ENCODE data around the gene CAMTA1. TPM values are rescaled to one million over a fixed set of nuclear protein-coding genes. Genes with fewer than 3 reads are reported as not detected.
A peak's percentile ranks its signal among the peaks of the same experiment; 100 is the strongest.

Gene CAMTA1
- polyA plus RNA-seq, 1 of the 3 experiments (the other 2 are of a cell fraction): 63.1 TPM

DNA sequence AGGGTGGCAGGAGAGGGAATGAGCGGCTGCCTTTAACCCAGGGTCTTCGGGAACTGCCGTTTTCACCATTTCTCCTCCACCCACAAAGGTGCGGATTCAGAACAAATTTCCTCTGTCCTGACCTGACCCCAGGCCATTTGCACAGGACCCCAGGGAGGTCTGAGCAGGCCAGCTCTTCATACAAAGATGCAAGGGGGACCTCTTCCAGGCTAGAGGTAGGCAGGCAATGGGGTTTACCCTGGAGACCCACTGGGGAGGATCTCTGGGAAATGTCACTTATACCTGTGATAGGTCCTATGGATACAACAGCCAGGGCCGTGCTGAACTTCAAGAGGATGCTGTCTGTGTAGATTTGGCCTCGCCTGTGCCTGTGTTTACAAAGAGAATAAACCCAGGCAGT is 896.1 kb downstream of the CAMTA1 start:
- POLR2A ChIA-PET: interaction anchor here (0.7 to 8.3 kb wide), 4 partner anchors 12 to 74 kb away, joined by 3 to 105 read pairs (median 18); no protein-coding TSS in a partner anchor
- Histone ChIP-seq H3K9me2 (no peaks in the 10 kb centered on the region), H3K4me3 (ENCODE audit: low read depth in 2 of 2, low read length in 1 of 2) (no peak overlapping the region), H3K36me3 (replicated peaks in 1 of 2; ENCODE audit: control insufficient read depth in 1 of 2, insufficient read depth in 2 of 2, low read length in 1 of 2) (no peaks in the 10 kb centered on the region), H3K9me3 (no peaks in the 10 kb centered on the region), H3F3A (replicated peaks; ENCODE audit: insufficient read depth) (no peaks in the 10 kb centered on the region), H3K4me1 (ENCODE audit: control insufficient read depth in 1 of 2, insufficient read depth in 2 of 2, low read depth in 1 of 2, low read length in 1 of 2) (peaks cover 0 to 47% of the 10 kb centered on the region in 2 experiments; a peak in 1 of 4 replicates), H3K27me3 (ENCODE audit: insufficient read depth) (no peaks in the 10 kb centered on the region), H3K4me2 (no peak overlapping the region), H2AFZ (ENCODE audit: low read depth) (peak overlapping the region; percentile 81; the same call in 1 of the 2 replicates), H3K79me2 (ENCODE audit: insufficient read depth) (no peaks in the 10 kb centered on the region), H3K27ac (ENCODE audit: low read depth in 2 of 2, low read length in 1 of 2) (peak overlapping the region in 1 of 2 experiments; percentile 87; a peak in 2 of 4 replicates), H3K9ac (no peak overlapping the region), H4K20me1 (ENCODE audit: insufficient read depth) (no peaks in the 10 kb centered on the region)
- WGBS (ENCODE audit: low lambda C conversion rate): 80% methylated on average over 6 of the region's 6 CpGs
- CTCF ChIA-PET: interaction anchor here (0.7 to 22.6 kb wide), 5 partner anchors 13 to 64 kb away, joined by 4 to 739 read pairs (median 6); no protein-coding TSS in a partner anchor
- DNase-seq: no peak
- TF ChIP-seq SIN3A (IDR thresholded peaks at IDR 0.05; ENCODE audit: borderline replicate concordance, low read depth, low read length) (no peak), YY1 (IDR thresholded peaks at IDR 0.05; ENCODE audit: low read depth) (no peak), MEF2A (IDR thresholded peaks at IDR 0.05; ENCODE audit: borderline replicate concordance, low read depth) (no peak), GABPA (IDR thresholded peaks at IDR 0.05; ENCODE audit: low read depth) (no peak), SMC3 (IDR thresholded peaks at IDR 0.05; ENCODE audit: low read depth, low read length) (no peak), EP300 (IDR thresholded peaks at IDR 0.05; ENCODE audit: borderline replicate concordance in 1 of 2, low read depth in 1 of 2, low read length in 1 of 2) (no peak), GATA2 (CRISPR knock-in tag; IDR thresholded peaks at IDR 0.05) (no peak)
- TF ChIP-seq, protein P1, sequence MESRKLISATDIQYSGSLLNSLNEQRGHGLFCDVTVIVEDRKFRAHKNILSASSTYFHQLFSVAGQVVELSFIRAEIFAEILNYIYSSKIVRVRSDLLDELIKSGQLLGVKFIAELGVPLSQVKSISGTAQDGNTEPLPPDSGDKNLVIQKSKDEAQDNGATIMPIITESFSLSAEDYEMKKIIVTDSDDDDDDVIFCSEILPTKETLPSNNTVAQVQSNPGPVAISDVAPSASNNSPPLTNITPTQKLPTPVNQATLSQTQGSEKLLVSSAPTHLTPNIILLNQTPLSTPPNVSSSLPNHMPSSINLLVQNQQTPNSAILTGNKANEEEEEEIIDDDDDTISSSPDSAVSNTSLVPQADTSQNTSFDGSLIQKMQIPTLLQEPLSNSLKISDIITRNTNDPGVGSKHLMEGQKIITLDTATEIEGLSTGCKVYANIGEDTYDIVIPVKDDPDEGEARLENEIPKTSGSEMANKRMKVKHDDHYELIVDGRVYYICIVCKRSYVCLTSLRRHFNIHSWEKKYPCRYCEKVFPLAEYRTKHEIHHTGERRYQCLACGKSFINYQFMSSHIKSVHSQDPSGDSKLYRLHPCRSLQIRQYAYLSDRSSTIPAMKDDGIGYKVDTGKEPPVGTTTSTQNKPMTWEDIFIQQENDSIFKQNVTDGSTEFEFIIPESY (IDR thresholded peaks at IDR 0.05; ENCODE audit: borderline replicate concordance, low read depth): no peak

DNA sequence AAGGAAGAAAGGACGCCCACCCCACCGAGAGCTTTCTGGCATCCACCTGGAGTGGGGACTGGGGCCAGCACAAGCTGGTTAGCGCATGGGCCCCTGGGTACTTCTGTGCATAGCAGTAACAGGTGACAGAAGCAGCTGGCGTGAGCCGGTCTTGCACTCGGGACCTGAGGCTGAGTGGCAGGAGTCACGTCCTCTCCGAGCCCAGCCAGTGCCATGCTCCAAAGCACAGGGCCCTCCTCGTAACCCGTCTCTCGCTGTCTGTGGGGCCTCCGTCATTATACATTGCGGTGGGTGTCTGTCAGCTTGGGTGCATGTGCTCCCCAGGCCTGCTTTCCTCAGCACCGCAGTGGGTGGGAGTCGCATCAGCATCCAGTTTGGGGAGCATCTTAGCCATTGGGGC is 898.3 kb downstream of the CAMTA1 start:
- CTCF ChIA-PET: interaction anchor here (1.1 to 22.6 kb wide), 3 partner anchors 15 to 62 kb away, joined by 3 to 739 read pairs (median 112); no protein-coding TSS in a partner anchor
- no peaks in the 10 kb centered on the region for H3K79me2 ChIP-seq (ENCODE audit: insufficient read depth)
- no peaks in the 10 kb centered on the region for H3K9me2 ChIP-seq
- peaks cover 0 to 47% of the 10 kb centered on the region in 2 experiments; a peak in 1 of 4 replicates for H3K4me1 ChIP-seq (ENCODE audit: control insufficient read depth in 1 of 2, insufficient read depth in 2 of 2, low read depth in 1 of 2, low read length in 1 of 2)
- no peaks in the 10 kb centered on the region for H3K27me3 ChIP-seq (ENCODE audit: insufficient read depth)
- H3F3A ChIP-seq (replicated peaks; ENCODE audit: insufficient read depth): no peaks in the 10 kb centered on the region
- H3K36me3 ChIP-seq (replicated peaks in 1 of 2; ENCODE audit: control insufficient read depth in 1 of 2, insufficient read depth in 2 of 2, low read length in 1 of 2): no peaks in the 10 kb centered on the region
- TF ChIP-seq EP300 (IDR thresholded peaks at IDR 0.05; ENCODE audit: borderline replicate concordance in 1 of 2, low read depth in 1 of 2, low read length in 1 of 2) (no peak), SIN3A (IDR thresholded peaks at IDR 0.05; ENCODE audit: borderline replicate concordance, low read depth, low read length) (no peak), FOSL2 (IDR thresholded peaks at IDR 0.05; ENCODE audit: borderline replicate concordance, low read depth) (no peak), SMC3 (IDR thresholded peaks at IDR 0.05; ENCODE audit: low read depth, low read length) (no peak)
- TF ChIP-seq, protein P2, sequence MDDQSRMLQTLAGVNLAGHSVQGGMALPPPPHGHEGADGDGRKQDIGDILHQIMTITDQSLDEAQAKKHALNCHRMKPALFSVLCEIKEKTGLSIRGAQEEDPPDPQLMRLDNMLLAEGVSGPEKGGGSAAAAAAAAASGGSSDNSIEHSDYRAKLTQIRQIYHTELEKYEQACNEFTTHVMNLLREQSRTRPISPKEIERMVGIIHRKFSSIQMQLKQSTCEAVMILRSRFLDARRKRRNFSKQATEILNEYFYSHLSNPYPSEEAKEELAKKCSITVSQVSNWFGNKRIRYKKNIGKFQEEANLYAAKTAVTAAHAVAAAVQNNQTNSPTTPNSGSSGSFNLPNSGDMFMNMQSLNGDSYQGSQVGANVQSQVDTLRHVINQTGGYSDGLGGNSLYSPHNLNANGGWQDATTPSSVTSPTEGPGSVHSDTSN (IDR thresholded peaks at IDR 0.05): no peak
- TF ChIP-seq, protein P1 (IDR thresholded peaks at IDR 0.05; ENCODE audit: borderline replicate concordance, low read depth): no peak
- no peak overlapping the region for H3K4me2 ChIP-seq
- no peak overlapping the region for H3K4me3 ChIP-seq (ENCODE audit: low read depth in 2 of 2, low read length in 1 of 2)
- H3K9me3 ChIP-seq: no peaks in the 10 kb centered on the region
- no peak for DNase-seq
- POLR2A ChIA-PET: interaction anchor here (0.9 to 8.3 kb wide), 4 partner anchors 12 to 22 kb away, joined by 3 to 105 read pairs (median 4); no protein-coding TSS in a partner anchor
- no peak overlapping the region for H2AFZ ChIP-seq (ENCODE audit: low read depth)
- no peaks in the 10 kb centered on the region for H4K20me1 ChIP-seq (ENCODE audit: insufficient read depth)
- H3K27ac ChIP-seq (ENCODE audit: low read depth in 2 of 2, low read length in 1 of 2): peak overlapping the region in 1 of 2 experiments; percentile 64; a peak in 2 of 4 replicates
- 92% methylated on average over 11 of the region's 15 CpGs for WGBS (ENCODE audit: low lambda C conversion rate)
- H3K9ac ChIP-seq: no peak overlapping the region
